Stimulated activated CD8-positive, alpha-beta memory T cell treated with anti-CD3 and anti-CD28 coated beads, Interleukin-2, amount 100 ng/mL, for 48 hours (primary cell): ENCODE data around the gene MAST2.
"Not testable (repeated sequence)": the region's sequence is repeated elsewhere in the genome, so short reads cannot be mapped to it uniquely, and the experiment has no call there.

Experiments
- DNase-seq, 2 donors: peaks; one replicate each; pipeline ENCODE4 v3.0.0-alpha.2; 2020; ENCODE audit warnings: low read depth in 2 of 2

Gene MAST2

DNA sequence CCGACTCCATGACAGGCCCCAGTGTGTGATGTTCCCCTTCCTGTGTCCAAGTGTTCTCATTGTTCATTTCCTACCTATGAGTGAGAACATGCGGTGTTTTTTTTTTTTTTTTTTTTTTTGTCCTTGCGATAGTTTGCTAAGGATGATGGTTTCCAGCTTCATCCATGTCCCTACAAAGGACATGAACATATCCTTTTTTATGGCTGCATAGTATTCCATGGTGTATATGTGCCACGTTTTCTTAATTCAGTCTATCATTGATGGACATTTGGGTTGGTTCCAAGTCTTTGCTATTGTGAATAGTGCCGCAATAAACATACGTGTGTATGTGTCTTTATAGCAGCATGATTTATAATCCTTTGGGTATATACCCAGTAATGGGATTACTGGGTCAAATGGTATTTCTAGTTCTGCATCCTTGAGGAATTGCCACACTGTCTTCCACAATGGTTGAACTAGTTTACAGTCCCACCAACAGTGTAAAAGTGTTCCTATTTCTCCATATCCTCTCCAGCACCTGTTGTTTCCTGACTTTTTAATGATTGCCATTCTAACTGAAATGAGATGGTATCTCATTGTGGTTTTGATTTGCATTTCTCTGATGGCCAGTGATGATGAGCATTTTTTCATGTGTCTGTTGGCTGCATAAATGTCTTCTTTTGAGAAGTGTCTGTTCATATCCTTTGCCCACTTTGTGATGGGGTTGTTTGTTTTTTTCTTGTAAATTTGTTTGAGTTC, 54.5 kb downstream of the MAST2 start:
- DNase-seq = not testable (repeated sequence)

DNA sequence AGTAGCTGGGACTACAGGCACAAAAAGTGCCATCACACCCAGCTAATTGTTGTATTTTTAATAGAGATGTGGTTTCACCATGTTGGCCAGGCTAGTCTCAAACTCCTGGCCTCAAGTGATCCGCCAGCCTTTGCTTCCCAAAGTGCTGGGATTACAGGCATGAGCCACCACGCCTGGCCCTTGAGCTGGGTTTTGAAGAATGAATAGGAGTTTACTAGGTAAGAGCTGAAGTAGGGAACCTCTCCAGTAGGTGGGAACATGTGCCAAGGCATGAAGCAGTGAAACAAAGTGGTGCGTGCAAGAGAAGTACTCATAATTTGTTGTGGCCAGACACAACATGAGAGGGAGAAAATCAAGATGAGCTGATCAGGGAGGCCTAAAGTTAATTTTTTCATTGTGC, 55.8 kb downstream of the MAST2 start:
- DNase-seq = no peak

- DNase-seq = no peak
Measured at GRCh38 chr1:45862008-45862407, 58.6 kb downstream of the MAST2 start.

DNA sequence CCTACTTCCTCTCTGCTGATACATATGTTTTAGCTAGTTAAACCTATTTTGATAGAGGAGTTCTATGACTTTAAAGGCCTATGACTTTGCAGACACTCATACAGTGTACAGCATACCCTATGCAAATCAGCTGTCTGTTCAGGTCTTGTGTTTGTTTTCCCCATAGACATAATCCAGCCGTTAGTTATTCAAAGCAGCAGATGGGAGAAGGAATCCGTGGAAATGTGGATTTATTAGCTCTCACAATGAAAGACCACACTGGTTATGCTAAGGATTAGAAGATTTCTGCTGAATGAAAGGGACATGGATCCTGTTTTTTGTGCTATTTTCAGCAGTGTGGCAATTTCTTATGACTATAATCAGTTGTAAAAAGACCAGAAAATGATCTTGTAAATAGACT, 59.8 kb downstream of the MAST2 start:
- DNase-seq = no peak

- DNase-seq = no peak
Measured at GRCh38 chr1:45864167-45865106, 61.0 kb downstream of the MAST2 start.

DNA sequence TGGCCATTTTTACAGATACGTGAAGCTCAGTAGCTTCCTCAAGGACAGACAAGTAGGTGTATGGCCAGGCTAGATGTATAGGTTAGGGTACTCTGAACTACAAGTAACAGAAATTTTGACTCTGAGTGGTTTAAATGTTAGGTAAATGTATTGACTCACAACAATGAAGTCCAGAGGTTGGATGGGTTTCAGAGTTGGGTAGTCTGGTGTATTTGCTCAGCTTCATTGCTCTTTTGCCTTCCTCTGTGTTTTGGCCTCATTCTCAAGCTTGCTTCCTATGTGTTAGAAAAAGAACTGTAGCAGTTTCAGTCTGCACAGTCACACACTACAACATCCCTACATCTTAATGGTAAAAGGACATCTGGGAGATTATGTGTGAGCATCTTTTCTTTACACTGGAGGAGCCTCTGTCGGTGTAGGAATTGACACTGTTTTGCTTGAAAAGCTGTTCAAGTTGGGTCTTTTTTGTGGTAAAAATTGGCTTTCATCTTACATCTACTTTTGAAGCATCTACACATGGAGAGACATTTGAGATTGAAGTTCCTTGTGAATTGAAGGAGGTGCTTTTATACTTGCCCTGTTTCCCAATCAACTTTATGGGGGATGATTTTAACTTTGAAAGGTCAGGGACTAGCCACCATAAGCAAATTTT, 64.4 kb downstream of the MAST2 start:
- no peak for DNase-seq

DNA sequence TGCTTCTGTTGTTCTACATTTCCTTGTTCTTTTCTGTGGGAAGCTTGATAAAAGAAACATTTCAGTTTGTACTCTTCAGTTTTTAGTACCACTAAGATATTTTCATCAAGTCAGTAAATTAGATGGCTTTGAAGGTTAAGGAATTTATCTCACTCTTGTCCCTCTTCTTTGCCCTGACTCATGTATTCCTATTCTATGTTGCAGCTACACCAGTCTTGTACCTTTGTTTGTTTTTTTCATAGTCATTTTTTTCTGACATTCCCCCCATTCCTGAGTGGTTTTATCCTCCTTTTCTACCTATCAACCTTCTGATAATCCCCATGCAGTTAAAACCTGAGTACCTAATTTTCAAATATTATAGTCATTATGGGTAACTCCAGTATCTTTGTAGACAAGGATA, 65.4 kb downstream of the MAST2 start:
- DNase-seq = no peak

DNA sequence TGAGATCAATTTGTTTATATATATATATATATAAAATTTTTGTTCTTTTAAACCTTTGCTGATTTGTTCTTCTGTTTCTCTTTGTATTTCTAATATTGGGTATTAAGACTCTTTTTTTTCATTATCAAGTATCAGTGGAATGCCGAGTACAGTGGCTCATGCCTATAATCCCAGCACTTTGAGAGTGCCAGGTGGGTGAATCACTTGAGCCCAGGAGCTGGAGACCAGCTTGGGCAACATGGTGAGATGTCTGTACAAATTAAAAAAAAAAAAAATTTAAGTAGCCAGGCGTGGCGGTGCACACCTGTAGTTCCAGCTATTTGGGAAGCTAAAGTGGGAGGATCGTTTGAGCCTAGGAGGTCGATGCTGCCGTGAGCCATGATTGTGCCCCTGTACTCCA, 67.1 kb downstream of the MAST2 start:
- no peak for DNase-seq

DNA sequence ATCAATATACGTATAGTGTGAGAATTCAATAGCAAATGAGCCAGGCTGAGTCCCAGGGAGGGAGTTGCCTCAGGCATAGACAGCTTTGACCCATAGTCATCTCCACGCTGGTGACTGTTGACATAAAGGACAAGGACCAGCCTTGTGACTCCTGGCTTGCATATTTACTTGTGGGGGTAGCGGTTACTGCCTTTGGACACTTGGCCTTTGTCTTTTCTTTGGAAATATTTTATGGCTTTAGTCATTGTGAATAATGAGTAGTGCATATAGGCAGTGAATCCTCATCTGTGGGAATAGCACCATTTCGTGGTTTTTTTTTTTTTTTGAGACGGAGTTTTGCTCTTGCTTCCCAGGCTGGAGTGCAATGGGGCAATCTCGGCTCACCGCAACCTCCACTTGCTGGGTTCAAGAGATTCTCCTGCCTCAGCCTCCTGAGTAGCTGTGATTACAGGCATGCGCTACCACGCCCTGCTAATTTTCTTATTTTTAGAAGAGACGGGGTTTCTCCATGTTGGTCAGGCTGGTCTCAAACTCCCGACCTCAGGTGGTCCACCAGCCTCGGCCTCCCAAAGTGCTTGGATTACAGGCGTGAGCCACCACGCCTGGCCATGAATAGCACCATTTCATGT, 68.9 kb downstream of the MAST2 start:
- not testable (repeated sequence) for DNase-seq

GRCh38 chr1:45876000-45876617, 72.7 kb downstream of the MAST2 start:
- no peak for DNase-seq

- no peak for DNase-seq
Measured at GRCh38 chr1:45877264-45877663, 73.9 kb downstream of the MAST2 start.

DNA sequence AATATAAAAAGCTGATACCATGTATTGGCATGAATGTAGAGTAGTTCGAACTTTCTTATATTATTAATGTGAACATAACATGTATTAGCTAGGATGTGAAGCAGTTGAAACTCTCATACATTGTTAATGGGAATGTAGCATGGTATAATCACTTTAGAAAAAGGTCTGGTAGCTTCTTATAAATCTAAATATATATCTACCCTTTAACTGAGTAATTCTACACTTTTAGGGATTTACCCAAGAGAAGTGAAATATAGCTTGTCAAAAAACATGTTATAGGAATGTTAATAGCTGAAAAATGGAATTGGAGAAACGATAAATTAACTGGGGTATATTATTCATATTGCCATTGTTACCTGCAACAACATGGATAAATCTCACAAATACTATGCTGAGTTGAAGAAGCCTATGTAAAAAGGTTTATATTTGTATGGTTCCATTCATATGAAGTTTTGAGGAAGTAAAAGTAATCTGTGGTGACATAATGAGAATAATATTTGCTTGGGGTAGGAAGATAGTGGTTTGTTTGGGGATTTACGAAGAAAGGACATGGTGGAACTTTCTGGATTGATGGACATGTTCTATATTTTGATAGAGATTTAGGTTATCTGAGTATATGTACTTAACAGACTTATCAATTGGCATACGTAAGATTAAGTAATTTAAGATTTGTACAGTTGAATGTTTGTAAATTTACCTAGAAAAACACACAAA, 76.6 kb downstream of the MAST2 start:
- no peak for DNase-seq

GRCh38 chr1:45880930-45881329, 77.5 kb downstream of the MAST2 start:
- no peak for DNase-seq

- no peak for DNase-seq
Measured at GRCh38 chr1:45883658-45884057, 80.2 kb downstream of the MAST2 start.

DNA sequence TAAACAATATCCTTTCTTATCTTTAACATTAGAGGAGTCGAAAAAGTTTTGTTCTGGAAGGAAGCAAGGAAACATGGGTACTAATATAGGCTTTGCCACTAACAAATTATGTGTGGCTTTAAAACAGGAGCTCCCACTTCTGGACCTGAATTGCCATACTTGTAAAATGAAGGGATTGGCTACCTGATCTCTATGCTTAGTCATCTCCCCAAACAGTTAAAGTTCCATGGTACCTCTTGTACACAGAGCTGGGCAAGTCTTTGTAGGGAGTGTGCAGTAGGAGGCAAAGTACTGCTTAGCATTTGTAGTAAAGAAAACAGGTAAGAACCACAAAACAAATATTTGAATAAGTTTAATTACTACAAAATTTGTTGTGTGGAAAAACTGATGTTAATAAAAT, 81.3 kb downstream of the MAST2 start:
- no peak for DNase-seq

GRCh38 chr1:45886229-45886628, 82.8 kb downstream of the MAST2 start:
- no peak for DNase-seq

GRCh38 chr1:45887156-45887842, 83.9 kb downstream of the MAST2 start:
- no peak for DNase-seq

- DNase-seq = no peak
Measured at GRCh38 chr1:45890078-45890477, 86.7 kb downstream of the MAST2 start.

DNA sequence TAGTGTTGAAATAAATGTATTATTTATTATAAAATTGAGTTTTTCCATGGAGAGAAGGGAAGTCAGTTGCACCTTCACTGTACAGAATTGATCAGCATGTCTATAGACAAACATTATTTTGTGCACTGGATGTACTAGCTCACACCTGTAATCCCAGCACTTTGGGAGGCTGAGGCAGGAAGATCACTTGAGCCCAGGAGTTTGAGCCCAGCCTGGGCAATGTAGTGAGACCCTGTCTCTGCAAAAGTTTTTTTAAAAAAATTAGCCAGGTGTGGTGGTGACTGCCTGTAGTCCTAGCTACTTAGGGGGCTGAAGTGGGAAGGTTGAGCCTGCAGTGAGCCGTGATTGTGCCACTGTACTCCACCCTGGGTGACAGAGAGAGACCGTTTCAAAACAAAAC, 87.7 kb downstream of the MAST2 start:
- DNase-seq = no peak

- no peak for DNase-seq
Measured at GRCh38 chr1:45892068-45892785, 88.8 kb downstream of the MAST2 start.
